ENCODE data around the gene CCDC137.

DNA sequence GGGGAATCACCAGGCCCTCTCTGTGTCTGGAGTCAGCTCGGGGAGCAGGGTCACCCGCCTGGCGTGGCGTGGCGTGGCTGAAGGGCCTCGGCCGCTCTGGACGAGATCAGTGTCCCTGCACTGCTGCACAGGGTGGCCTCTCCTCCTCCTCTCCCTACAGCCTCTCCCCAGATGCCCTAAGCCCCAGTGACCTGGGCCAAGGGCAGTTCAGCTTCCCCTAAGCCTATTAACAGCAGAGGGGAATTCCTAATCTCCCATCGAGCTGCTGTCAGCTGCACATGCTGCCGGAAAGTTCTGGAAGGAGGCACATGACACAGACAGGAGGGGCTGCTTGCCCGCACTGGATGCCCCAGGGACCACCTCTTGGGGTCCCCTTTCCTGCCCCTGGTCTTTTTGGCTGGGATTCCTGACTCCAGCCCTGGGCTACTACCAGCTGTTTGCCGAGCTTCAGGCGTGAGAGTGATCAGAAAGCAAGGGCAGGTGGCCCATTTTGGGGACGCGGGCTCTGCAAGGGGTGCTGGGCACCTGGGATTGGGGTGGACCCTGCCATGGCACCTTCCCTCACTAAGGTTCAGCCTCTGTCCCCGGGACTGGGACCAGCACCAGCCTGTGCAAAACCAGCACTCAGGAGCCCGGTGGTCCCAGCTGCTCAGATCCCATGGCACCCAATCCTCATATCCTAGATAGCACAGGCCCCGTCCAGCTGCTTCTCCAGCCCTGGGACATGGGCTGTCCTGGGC lies 11.0 kb upstream of the CCDC137 start:
- TF ChIP-seq, protein P1, sequence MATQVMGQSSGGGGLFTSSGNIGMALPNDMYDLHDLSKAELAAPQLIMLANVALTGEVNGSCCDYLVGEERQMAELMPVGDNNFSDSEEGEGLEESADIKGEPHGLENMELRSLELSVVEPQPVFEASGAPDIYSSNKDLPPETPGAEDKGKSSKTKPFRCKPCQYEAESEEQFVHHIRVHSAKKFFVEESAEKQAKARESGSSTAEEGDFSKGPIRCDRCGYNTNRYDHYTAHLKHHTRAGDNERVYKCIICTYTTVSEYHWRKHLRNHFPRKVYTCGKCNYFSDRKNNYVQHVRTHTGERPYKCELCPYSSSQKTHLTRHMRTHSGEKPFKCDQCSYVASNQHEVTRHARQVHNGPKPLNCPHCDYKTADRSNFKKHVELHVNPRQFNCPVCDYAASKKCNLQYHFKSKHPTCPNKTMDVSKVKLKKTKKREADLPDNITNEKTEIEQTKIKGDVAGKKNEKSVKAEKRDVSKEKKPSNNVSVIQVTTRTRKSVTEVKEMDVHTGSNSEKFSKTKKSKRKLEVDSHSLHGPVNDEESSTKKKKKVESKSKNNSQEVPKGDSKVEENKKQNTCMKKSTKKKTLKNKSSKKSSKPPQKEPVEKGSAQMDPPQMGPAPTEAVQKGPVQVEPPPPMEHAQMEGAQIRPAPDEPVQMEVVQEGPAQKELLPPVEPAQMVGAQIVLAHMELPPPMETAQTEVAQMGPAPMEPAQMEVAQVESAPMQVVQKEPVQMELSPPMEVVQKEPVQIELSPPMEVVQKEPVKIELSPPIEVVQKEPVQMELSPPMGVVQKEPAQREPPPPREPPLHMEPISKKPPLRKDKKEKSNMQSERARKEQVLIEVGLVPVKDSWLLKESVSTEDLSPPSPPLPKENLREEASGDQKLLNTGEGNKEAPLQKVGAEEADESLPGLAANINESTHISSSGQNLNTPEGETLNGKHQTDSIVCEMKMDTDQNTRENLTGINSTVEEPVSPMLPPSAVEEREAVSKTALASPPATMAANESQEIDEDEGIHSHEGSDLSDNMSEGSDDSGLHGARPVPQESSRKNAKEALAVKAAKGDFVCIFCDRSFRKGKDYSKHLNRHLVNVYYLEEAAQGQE (IDR thresholded peaks at IDR 0.05; ENCODE audit: low read depth, low read length): no peak
- TF ChIP-seq SMC3 (IDR thresholded peaks at IDR 0.05; ENCODE audit: low read depth, low read length): no peak
- no peak for TF ChIP-seq EP300 (IDR thresholded peaks at IDR 0.05; ENCODE audit: borderline replicate concordance in 1 of 2, low read depth in 1 of 2, low read length in 1 of 2)
- TF ChIP-seq YY1 (IDR thresholded peaks at IDR 0.05; ENCODE audit: low read depth): no peak
- TF ChIP-seq, protein P2, sequence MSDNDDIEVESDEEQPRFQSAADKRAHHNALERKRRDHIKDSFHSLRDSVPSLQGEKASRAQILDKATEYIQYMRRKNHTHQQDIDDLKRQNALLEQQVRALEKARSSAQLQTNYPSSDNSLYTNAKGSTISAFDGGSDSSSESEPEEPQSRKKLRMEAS (IDR thresholded peaks at IDR 0.05; ENCODE audit: low read depth): no peak
- no peak for TF ChIP-seq TEAD4 (IDR thresholded peaks at IDR 0.05; ENCODE audit: borderline replicate concordance, insufficient read depth)
- TF ChIP-seq, protein P3, sequence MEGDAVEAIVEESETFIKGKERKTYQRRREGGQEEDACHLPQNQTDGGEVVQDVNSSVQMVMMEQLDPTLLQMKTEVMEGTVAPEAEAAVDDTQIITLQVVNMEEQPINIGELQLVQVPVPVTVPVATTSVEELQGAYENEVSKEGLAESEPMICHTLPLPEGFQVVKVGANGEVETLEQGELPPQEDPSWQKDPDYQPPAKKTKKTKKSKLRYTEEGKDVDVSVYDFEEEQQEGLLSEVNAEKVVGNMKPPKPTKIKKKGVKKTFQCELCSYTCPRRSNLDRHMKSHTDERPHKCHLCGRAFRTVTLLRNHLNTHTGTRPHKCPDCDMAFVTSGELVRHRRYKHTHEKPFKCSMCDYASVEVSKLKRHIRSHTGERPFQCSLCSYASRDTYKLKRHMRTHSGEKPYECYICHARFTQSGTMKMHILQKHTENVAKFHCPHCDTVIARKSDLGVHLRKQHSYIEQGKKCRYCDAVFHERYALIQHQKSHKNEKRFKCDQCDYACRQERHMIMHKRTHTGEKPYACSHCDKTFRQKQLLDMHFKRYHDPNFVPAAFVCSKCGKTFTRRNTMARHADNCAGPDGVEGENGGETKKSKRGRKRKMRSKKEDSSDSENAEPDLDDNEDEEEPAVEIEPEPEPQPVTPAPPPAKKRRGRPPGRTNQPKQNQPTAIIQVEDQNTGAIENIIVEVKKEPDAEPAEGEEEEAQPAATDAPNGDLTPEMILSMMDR (IDR thresholded peaks at IDR 0.05): no peak
- TF ChIP-seq SIN3A (IDR thresholded peaks at IDR 0.05; ENCODE audit: borderline replicate concordance, low read depth, low read length): no peak
- TF ChIP-seq TAF1 (IDR thresholded peaks at IDR 0.05; ENCODE audit: borderline replicate concordance, low read depth, low read length): no peak
- no peak for TF ChIP-seq POLR2AphosphoS5 (IDR thresholded peaks at IDR 0.05; ENCODE audit: low read depth, low read length)
- TF ChIP-seq GABPA (IDR thresholded peaks at IDR 0.05; ENCODE audit: low read depth): no peak
- no peak for TF ChIP-seq EZH2phosphoT487 (IDR thresholded peaks at IDR 0.05; ENCODE audit: borderline replicate concordance, low read depth)
